GM21526 (cell line): Measurements from ENCODE around the gene TRAM2.
"Not testable (repeated sequence)": the region's sequence is repeated elsewhere in the genome, so short reads cannot be mapped to it uniquely, and the experiment has no call there.

Source experiments
- ATAC-seq: cut with Tn5 transposase; IDR thresholded peaks from one replicate; pipeline ENCODE4 v1.9.1; 2021; ENCODE audit warnings: moderate library complexity; ENCODE audit not compliant: unreplicated experiment, low FRiP score

TRAM2 gene

GRCh38 chr6:52497652-52498408 is 79.0 kb downstream of the TRAM2 start:
- ATAC-seq: peak; percentile 84

GRCh38 chr6:52496631-52497030 is 80.2 kb downstream of the TRAM2 start:
- ATAC-seq: no peak

DNA sequence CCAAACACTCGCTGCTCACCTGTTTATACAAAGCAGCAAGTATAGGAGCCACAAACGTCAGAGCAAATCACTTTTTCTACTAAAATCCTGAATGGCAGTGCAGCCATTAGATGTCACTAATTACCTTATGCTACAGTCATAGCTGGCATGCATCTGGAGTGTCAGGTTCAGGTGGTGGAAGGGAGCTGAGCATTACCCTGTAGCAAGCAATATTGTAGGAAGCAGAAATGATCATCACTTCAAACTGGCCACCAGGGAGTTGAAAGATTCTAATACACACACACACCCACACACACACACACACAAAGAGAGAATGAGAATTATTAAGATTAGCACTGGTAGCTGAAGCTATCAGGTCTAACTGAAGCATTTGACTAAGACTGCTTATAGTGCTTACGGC is 80.9 kb downstream of the TRAM2 start:
- ATAC-seq: no peak

DNA sequence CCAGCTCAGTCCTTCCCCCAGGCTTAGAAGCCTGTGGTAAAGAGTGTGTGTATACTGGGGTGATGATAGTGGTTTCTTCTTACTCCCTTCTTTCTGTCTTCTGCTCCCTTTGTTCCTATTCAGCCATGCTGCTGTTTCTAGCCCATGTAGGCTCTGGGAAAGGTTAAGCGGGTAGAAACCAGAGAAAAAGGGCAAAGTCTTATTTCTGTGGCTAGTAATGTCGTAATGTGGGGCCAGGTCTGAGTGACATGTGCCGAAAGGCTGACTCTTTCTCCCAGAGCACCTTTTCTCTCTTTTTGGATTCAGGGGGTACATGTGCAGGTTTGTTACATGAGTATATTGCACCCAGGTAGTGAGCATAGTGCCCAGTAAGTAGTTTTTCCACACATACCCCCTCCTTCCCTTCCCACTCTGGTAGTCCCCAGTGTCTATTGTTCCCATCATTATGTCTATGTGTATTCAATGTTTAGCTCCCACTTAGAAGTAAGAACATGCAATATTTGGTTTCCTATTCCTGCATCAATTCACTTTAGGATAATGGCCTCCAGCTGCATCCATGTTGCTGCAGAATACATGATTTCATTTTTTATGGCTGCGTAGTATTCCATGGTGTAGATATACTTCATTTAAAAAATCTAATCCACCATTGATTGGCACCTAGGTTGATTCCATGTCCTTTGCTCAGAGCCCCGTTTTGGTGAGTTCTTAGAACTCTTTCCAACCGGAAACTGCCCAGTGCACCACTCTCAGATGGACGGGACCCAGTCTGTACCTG is 82.4 kb downstream of the TRAM2 start:
- ATAC-seq: no peak

GRCh38 chr6:52493669-52494068 is 83.2 kb downstream of the TRAM2 start:
- no peak for ATAC-seq

DNA sequence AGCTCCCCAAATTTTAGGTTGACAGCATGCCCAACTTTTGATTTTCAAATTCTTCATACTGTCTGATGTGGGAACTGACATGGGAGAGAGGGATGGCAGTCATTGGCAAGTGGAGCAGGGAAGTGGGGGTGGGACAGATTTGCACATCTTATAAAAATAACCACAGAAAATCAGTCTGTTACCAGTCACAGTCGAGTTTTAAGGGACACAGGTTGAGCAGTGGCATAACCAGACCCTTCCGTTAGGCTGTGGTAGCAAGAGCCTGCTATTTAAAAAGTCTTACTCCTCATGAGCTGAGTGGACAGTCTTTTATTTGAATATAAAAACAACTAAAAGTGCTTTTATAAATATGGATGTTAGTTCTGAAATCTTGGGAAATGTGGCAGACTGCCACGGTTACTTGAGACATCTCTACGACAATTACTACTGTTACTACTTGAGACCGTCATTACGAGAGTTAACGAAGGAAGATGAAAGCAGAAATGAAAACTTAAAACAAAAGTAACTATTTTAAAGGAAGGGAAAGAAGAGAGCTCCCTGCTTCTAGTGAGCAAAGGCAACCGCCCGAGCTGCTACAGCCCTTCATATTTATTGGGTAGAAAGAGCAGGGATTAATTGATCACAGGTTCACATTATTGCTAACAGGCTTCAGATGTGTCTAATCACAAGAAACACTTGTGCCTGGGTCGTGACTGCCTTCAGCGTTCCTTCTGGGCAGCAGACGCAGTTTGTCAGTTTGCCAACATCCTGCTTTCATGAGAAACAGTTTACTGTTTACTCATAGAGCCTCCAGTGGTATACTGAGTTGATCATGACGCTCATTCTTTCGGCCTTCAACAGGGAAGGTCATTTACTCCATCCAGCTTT is 85.4 kb downstream of the TRAM2 start:
- ATAC-seq: peak; percentile 63

DNA sequence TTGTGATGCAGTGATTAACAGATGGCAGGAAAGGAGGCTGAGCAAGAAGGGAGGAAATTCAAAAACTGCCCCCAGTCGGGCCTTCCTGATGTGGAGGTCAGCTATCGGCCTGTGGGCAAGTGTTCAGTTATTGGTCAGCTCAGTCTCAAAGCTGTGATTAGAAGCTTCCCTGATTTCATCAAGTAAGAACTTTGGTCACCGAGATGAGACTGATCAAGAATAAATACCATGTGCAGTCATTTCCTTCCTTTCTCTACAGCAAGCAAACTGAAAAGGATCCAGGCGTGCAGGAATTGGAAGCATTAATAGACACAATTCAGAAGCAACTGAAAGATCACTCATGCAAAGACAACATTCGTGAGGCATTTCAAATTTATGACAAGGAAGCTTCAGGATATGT is 87.0 kb downstream of the TRAM2 start:
- ATAC-seq: no peak

GRCh38 chr6:52483671-52484003 is 93.2 kb downstream of the TRAM2 start:
- ATAC-seq: no peak

DNA sequence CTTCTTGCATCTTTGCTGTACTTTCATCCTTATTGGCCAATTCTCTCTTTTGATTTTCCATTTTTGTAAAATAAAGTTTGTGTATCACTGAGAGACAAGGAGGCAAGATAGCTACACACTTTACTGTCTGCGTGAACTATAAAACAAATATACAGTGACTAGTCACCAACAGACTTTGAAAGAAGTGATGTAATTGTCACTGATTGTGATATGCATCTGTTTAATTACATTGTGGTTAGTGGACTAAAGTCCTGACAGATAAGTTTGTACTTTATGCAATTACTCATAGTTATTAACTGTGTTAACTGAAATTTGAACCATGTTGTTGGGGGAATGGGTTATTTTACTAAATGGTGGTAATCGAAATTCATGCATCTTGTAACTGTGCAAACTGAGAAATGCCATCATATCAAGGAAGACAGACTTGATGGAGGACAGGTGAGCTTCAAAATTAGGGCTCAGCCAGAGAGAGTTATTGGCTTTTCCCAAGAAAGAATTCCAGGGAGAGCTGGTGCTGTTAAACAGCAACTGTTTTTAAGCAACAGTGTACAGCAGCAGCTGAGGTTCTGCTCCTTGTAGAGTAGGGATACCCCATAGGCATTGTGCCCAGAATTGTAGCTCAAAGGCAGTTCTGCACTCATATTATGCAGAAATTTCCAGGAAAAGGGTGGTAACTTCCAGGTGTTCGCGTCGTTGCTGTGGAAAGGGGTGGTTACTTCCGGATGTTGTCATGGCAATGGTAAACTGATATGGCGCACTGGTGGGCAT is 93.8 kb downstream of the TRAM2 start:
- no peak for ATAC-seq

DNA sequence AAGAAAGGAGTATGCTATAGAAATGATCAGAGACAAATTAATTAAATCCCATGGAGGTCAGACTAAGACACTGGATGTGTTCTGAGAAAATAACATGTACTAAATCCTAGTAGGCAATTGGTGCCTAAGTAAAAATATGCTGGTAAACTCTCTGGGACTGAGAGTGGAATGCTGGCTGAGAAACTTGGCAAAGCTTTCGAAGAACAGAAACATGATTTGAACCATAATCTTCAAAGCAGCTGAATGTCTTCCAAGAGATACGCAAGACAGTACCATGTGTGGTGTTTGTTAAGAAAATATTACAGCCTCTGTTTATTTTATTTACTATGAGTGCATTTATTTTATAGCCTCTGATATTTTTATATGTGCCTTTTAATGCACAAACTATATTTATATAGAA is 101.6 kb downstream of the TRAM2 start:
- ATAC-seq: no peak

DNA sequence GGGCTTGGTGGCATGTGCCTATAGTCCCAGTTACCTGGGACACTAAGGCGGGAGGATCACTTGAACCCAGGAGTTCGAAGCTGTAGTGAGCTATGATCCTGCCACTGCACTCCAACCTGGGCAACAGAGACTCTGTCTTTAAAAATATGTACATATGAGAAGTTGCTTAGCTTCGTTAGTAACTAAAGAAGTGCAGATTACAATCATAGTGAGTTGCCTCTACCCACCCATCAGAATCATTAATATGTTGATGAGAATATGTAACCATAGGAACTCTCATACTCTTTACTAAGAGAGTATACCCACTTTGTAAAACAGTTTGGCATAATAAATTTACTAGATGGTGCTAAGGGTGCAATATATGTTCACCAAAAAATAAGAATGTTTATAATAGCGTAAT is 102.7 kb downstream of the TRAM2 start:
- no peak for ATAC-seq

- not testable (repeated sequence) for ATAC-seq
Measured at GRCh38 chr6:52461194-52461593, 115.7 kb downstream of the TRAM2 start.

DNA sequence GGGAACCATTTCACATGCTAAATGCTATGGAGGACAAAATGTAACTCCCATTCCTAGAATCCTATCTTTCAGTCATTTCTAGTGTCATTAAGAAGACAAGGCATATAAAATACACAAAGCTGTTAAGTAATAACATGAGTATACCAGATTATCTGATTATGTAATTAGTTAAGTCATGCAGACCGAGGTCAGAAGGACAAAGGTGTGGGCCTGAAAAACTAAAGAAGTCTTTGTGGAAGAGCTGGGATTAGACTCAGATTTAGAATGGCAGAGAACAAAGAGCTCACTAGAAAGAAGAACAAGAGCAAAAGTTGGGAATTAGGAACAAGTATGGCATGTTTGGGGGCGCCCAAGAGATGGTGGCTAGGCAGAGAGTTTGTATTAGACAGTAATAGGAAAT is 119.8 kb downstream of the TRAM2 start:
- ATAC-seq: no peak

- no peak for ATAC-seq
Measured at GRCh38 chr6:52454556-52454955, 122.3 kb downstream of the TRAM2 start.
